Hepatocyte (in vitro differentiated cells): ENCODE results near the gene TPM2. TPM values are rescaled to one million over a fixed set of nuclear protein-coding genes. Genes with fewer than 3 reads are reported as not detected.
A peak's percentile ranks its signal among the peaks of the same experiment; 100 is the strongest.

ENCODE experiments used
- DNase-seq: peaks from one replicate; pipeline ENCODE4 v3.0.0-alpha.2; 2016; ENCODE audit warnings: low spot score
- H2AFZ ChIP-seq: fragments of 200-600 bp; sonication (generic); 2 replicates; pipeline ENCODE4 v1.6.0; 2016; ENCODE audit warnings: antibody characterized with exemption, mild to moderate bottlenecking
- H3K27ac ChIP-seq: fragments of 200-600 bp; sonication (generic); 2 replicates; pipeline ENCODE4 v1.5.1; 2016; ENCODE audit warnings: mild to moderate bottlenecking
- H3K27me3 ChIP-seq: fragments of 200-600 bp; sonication (generic); 2 replicates; pipeline ENCODE4 v1.6.1; 2016
- H3K36me3 ChIP-seq: fragments of 200-600 bp; sonication (generic); replicated peaks from 2 replicates; pipeline ENCODE4 v1.5.1; 2016; ENCODE audit warnings: low read depth; ENCODE audit not compliant: insufficient read depth
- H3K4me1 ChIP-seq: fragments of 200-600 bp; sonication (generic); 2 replicates; pipeline ENCODE4 v1.5.1; 2016; ENCODE audit warnings: mild to moderate bottlenecking, moderate library complexity; ENCODE audit not compliant: insufficient read depth
- H3K4me2 ChIP-seq: fragments of 200-600 bp; sonication (generic); 2 replicates; pipeline ENCODE4 v1.6.0; 2016
- H3K4me3 ChIP-seq: fragments of 200-600 bp; sonication (generic); 2 replicates; pipeline ENCODE4 v1.5.1; 2016; ENCODE audit warnings: mild to moderate bottlenecking
- H3K79me2 ChIP-seq: fragments of 200-600 bp; sonication (generic); 2 replicates; pipeline ENCODE4 v1.6.0; 2017; ENCODE audit warnings: mild to moderate bottlenecking
- H3K9me2 ChIP-seq: fragments of 200-600 bp; sonication (generic); replicated peaks from 2 replicates; pipeline ENCODE4 v1.6.0; 2017; ENCODE audit warnings: mild to moderate bottlenecking; ENCODE audit not compliant: insufficient read depth
- H3K9me3 ChIP-seq: fragments of 200-600 bp; sonication (generic); 2 replicates; pipeline ENCODE4 v1.5.1; 2016; ENCODE audit warnings: low read depth, mild to moderate bottlenecking
- H4K20me1 ChIP-seq: fragments of 200-600 bp; sonication (generic); 2 replicates; pipeline ENCODE4 v1.6.0; 2016; ENCODE audit warnings: mild to moderate bottlenecking; ENCODE audit not compliant: insufficient read depth, poor library complexity, severe bottlenecking
- EZH2 ChIP-seq: fragments of 200-600 bp; sonication (generic); IDR thresholded peaks from 2 replicates; pipeline ENCODE4 v1.6.1; 2016; ENCODE audit warnings: antibody characterized with exemption, mild to moderate bottlenecking, borderline replicate concordance
- EZH2phosphoT487 ChIP-seq: fragments of 200-600 bp; sonication (generic); IDR thresholded peaks from one replicate; pipeline ENCODE4 v1.6.1; 2018; ENCODE audit warnings: antibody characterized with exemption, mild to moderate bottlenecking, low read depth, moderate library complexity; ENCODE audit not compliant: unreplicated experiment, severe bottlenecking
- WGBS: methylation state at CpG from one replicate; pipeline ENCODE4 v1.1.6; 2016; ENCODE audit warnings: low lambda C conversion rate; ENCODE audit errors: missing lambda C conversion rate; 5-methylcytosine and 5-hydroxymethylcytosine counted together
- polyA plus RNA-seq: library from polyadenylated mRNA; unstranded; fragments of >200 nt; fragmentation: Nextera tagmentation; extraction: Ambion mirVana; gene quantifications from 2 replicates; pipeline ENCODE4 v1.2.1, GENCODE V29; 2016
- total RNA-seq: library from RNA; depleted of rRNA; stranded (reverse); fragments of >200 nt; gene quantifications from 2 replicates; pipeline ENCODE4 v1.2.3, GENCODE V29; 2014
- TF ChIP-seq, protein P1 (sequence below): fragments of 200-600 bp; sonication (generic); IDR thresholded peaks from 2 replicates; pipeline ENCODE4 v1.5.1; 2016; ENCODE audit warnings: antibody characterized with exemption, mild to moderate bottlenecking; ENCODE audit not compliant: poor library complexity

Gene TPM2
- total and polyA plus RNA-seq, 2 experiments from 2014 or later: 98.7 to 166 TPM

DNA sequence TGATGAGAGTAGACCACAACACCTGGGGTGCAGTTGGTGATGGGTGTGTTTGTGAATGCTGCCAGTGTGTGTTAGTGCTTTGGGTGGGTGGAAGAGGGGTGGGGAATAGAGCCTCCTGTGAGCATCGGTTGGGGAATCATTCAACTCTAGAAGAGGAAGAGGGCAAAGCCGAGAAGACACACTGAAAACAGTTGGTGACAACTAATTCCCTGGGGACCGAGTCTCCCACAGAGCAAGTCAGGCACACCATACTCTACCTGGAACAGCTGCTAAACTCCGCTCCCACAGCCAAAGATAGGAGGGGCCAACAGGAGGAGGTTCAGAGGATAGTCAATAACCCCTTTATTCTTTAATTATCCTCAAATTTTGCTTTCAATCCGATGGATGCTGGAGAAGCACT is 23.2 kb downstream of the TPM2 start:
- TF ChIP-seq EZH2phosphoT487: no peak
- TF ChIP-seq, protein P1, sequence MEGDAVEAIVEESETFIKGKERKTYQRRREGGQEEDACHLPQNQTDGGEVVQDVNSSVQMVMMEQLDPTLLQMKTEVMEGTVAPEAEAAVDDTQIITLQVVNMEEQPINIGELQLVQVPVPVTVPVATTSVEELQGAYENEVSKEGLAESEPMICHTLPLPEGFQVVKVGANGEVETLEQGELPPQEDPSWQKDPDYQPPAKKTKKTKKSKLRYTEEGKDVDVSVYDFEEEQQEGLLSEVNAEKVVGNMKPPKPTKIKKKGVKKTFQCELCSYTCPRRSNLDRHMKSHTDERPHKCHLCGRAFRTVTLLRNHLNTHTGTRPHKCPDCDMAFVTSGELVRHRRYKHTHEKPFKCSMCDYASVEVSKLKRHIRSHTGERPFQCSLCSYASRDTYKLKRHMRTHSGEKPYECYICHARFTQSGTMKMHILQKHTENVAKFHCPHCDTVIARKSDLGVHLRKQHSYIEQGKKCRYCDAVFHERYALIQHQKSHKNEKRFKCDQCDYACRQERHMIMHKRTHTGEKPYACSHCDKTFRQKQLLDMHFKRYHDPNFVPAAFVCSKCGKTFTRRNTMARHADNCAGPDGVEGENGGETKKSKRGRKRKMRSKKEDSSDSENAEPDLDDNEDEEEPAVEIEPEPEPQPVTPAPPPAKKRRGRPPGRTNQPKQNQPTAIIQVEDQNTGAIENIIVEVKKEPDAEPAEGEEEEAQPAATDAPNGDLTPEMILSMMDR: no peak
- no peak for TF ChIP-seq EZH2
- Histone ChIP-seq H2AFZ (no peak overlapping the region), H3K4me2 (no peak overlapping the region), H3K79me2 (no peaks in the 10 kb centered on the region), H3K27ac (no peak overlapping the region), H4K20me1 (no peaks in the 10 kb centered on the region), H3K4me3 (no peak overlapping the region), H3K36me3 (no peaks in the 10 kb centered on the region), H3K4me1 (peaks cover 20% of the 10 kb centered on the region), H3K9me3 (no peaks in the 10 kb centered on the region), H3K27me3 (no peaks in the 10 kb centered on the region), H3K9me2 (no peaks in the 10 kb centered on the region)
- WGBS: 90% methylated on average over 5 of the region's 5 CpGs
- no peak for DNase-seq

DNA sequence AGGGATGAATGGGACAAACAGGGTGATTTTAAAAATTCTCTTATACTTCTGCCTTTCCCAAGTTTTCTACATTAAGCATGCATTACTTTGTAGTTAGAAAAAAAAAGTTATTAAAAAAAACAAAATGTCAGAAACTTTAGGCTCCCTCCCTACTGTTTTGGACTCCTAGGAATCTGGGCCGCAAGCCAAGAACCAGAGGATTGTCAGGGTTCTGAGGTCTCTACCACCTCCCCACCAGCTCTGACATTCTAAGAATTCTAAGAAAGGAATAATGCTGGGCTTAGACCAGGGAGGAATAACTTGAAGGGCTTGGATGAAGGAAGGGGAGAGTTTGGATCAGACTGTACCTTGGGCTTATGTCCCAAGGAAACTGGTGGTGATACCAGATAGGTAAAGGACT is 23.7 kb downstream of the TPM2 start:
- H3K4me2 ChIP-seq: no peak overlapping the region
- no peak overlapping the region for H3K4me3 ChIP-seq
- no peaks in the 10 kb centered on the region for H3K9me3 ChIP-seq
- H3K27ac ChIP-seq: no peak overlapping the region
- H3K27me3 ChIP-seq: no peaks in the 10 kb centered on the region
- H3K4me1 ChIP-seq: peaks cover 20% of the 10 kb centered on the region
- TF ChIP-seq, protein P1: no peak
- DNase-seq: no peak
- no peaks in the 10 kb centered on the region for H3K9me2 ChIP-seq
- no peaks in the 10 kb centered on the region for H4K20me1 ChIP-seq
- no peak overlapping the region for H2AFZ ChIP-seq
- no peaks in the 10 kb centered on the region for H3K79me2 ChIP-seq
- no peaks in the 10 kb centered on the region for H3K36me3 ChIP-seq
- 95% methylated on average over 1 of the region's 1 CpG for WGBS

DNA sequence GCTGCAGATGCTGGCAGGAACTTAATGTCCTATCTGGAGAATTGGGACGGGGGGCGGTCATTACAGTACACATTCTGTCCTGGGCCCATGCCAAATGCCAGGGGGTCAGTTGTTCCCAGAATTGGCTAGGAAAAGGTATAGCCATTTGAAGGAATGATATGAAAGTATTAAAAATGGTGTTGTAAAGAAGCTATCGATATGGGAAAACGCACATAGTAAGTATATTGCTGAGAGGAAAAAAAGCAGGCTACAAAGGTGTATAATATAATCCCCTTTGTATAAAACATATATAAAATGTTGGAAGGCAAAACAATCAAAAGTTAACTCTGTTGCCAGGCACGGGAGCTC is 24.3 kb downstream of the TPM2 start:
- Histone ChIP-seq H3K79me2 (no peaks in the 10 kb centered on the region), H2AFZ (peak overlapping the region; percentile 51), H3K4me3 (peak overlapping the region; percentile 82), H3K27me3 (no peaks in the 10 kb centered on the region), H3K4me2 (peak overlapping the region; percentile 98), H3K9me3 (no peaks in the 10 kb centered on the region), H3K27ac (no peak overlapping the region), H3K36me3 (no peaks in the 10 kb centered on the region), H3K4me1 (peaks cover 20% of the 10 kb centered on the region), H4K20me1 (no peaks in the 10 kb centered on the region), H3K9me2 (no peaks in the 10 kb centered on the region)
- TF ChIP-seq EZH2 (no peak), EZH2phosphoT487 (no peak)
- TF ChIP-seq, protein P1: no peak
- DNase-seq: no peak
- WGBS: 61% methylated on average over 5 of the region's 5 CpGs
